ENCODE data around the gene MAT1A.
"Not testable (repeated sequence)": the region's sequence is repeated elsewhere in the genome, so short reads cannot be mapped to it uniquely, and the experiment has no call there.

Gene MAT1A

DNA sequence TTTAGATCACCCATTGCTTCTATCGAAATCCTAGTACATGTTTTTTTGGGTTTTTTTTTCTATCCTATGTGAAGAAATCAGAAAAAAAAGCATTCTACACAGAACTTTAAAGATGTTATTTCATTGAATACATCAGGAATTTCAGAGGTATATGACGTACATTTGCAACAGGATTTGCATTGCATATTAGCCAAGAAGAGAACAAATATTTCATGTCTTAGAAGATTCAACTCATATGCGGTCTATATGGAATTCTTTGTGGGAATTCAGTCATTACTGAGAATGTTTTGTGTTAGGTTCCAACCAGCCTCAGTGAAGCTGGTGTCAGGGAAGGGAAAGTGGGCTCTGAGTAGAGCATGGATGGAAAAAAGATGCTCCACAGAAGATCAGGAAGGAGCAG is 45.1 kb downstream of the MAT1A start:
- H3K36me3 ChIP-seq; H3K27ac ChIP-seq; H3K9me3 ChIP-seq (replicated peaks in 1 of 11); H3K27me3 ChIP-seq; H3K4me3 ChIP-seq; H3K4me2 ChIP-seq; H3K9ac ChIP-seq; H4K20me1 ChIP-seq; H3K4me1 ChIP-seq: not testable (repeated sequence)

DNA sequence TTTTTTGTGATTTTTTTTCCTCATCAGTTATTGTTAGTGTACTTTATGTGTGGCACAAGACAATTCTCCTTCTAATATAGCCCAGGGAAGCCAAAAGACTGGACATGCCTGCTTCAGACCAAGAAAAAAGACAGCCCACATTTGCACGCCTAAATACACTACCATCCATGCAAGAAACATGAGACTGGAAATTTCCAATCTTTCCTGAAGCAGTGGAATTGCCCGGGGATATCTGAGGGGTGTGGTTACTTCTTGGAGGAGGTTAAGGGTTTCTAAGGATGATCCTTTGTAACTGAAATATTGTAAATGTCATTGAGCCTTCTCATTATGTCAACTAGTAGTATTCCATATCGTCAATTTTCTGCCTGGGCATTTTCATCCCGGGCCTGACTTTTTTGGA is 47.1 kb downstream of the MAT1A start:
- H3K27me3 ChIP-seq; H4K20me1 ChIP-seq; H3K9ac ChIP-seq; H3K9me3 ChIP-seq (replicated peaks in 1 of 11); H3K36me3 ChIP-seq; H3K27ac ChIP-seq; H3K4me3 ChIP-seq; H3K4me2 ChIP-seq; H3K4me1 ChIP-seq: not testable (repeated sequence)

DNA sequence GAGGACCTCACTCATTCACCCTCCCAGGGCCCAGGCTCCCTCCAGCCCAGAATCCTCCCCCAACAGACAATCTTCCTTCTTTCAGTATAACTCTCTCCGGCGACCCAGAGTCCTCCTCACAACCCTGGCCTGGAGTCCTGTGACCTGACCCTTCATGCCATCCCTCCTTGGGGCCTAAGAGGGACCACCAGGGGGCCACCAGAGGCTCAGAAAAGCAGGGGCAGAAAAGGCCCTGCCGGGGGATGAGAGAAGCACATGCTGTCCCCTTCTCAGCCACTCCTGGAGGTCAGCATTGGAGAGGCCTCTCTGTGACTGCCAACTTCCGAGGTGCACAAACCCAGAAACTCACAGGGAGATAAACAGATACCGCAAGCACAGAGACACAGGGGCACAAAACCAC is 53.0 kb downstream of the MAT1A start:
- not testable (repeated sequence) for H3K36me3 ChIP-seq, H3K4me2 ChIP-seq, H3K9ac ChIP-seq, H4K20me1 ChIP-seq, H3K4me3 ChIP-seq, H3K27ac ChIP-seq, H3K27me3 ChIP-seq, H3K4me1 ChIP-seq
- H3K9me3 ChIP-seq (replicated peaks in 1 of 11), result peaks cover 4 to 14% (median 10%) of the 10 kb centered on the region in 11 experiments; a peak in 13 of 22 replicates

DNA sequence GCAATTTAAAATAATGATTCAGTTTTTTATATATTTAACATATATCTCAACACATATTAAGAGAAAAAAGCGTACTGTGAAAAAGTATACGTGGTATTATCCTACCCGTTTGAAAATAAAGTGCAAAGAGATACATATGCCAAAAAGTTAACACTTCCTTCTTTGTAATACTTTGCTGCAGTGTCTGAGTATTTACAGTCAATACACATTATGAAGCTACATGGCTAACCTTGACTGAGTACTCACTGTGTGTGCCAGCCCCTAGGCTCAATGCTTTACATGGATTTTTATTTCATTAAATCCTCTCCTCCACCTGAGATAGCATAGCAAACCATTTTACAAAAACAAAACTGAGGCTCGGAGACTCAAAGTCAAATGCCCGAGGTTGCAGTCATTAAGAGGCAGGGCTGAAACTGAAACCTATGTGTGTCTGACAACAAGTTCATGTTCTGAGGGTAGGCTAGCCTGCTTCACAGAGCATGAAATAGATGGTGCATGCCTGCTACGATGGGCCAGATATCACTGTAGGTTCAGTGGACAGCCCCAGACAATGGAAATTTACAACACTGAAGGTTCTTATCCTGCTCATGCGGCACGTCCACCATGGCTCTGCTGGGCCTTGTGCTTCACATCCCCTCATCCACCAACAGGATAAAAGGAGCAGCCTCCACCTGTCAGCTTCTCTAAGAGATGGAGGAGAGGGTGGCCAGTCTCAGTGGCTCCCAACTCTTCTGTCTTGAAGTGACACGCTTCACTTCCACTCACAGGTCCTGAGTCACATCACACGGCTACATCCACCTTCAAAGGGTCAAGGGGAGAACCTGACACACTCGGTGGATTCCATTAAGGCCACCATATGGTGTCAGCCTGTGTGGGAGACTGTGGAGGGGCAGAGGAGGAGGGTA is 54.9 kb downstream of the MAT1A start:
- not testable (repeated sequence) for H3K9ac ChIP-seq, H3K4me3 ChIP-seq, H3K27me3 ChIP-seq, H3K36me3 ChIP-seq, H4K20me1 ChIP-seq, H3K27ac ChIP-seq, H3K4me1 ChIP-seq, H3K4me2 ChIP-seq
- peaks cover 4 to 14% (median 10%) of the 10 kb centered on the region in 11 experiments; a peak in 13 of 22 replicates for H3K9me3 ChIP-seq (replicated peaks in 1 of 11)

DNA sequence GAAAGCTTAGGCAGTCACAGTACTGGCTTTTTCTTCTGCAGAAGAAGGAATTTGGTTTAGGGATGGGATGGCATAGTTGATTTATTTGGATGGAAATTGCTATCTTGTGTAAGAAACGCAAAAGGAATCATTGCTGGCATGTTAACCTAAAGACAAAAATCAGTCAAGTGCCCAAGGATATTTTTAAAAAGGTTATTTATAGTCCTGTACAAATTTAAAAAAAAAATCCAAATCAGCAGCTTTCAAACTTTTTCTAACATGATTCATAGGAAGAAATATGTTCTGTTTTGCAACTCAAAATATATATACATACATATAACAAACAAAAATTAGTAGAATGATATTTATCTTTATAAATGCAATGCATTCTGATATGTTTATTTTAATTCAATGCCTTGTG is 55.6 kb downstream of the MAT1A start:
- H3K9me3 ChIP-seq (replicated peaks in 1 of 11), result peaks cover 4 to 14% (median 10%) of the 10 kb centered on the region in 11 experiments; a peak in 13 of 22 replicates
- H3K36me3 ChIP-seq, H3K4me2 ChIP-seq, H4K20me1 ChIP-seq, H3K27me3 ChIP-seq, H3K27ac ChIP-seq, H3K4me1 ChIP-seq, H3K4me3 ChIP-seq, H3K9ac ChIP-seq: not testable (repeated sequence)

DNA sequence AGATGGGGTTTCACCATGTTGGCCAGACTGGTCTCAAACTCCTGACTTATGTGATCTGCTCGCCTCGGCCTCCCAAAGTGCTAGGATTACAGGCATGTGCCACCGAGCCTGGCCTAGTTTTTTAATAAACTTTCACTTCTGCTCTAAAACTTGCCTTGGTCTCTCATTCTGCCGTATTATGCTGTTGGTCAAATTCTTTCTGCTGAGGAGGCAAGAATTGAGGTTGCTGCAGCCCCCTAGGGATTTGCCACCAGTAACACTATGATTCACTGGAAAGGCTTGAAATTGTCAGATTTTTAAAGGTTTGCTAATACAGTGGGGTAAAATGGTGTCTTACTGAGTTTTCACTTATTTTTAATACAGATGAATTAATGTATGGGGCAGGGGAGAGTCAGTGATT is 62.7 kb downstream of the MAT1A start:
- Histone ChIP-seq H3K4me2 (peak overlapping the region in 9 of 11 experiments; percentile 14 to 65 (median 34); a peak in 12 of 22 replicates), H3K4me1 (peaks cover 0 to 19% (median 9%) of the 10 kb centered on the region in 10 experiments; a peak in 11 of 20 replicates), H3K9ac (peak overlapping the region in 1 of 11 experiments; percentile 38; a peak in 1 of 22 replicates), H3K27ac (peak overlapping the region in 4 of 11 experiments; percentile 33 to 55 (median 50); a peak in 6 of 22 replicates)
- not testable (repeated sequence) for H3K36me3 ChIP-seq; H3K27me3 ChIP-seq; H4K20me1 ChIP-seq; H3K9me3 ChIP-seq (replicated peaks in 1 of 11); H3K4me3 ChIP-seq

DNA sequence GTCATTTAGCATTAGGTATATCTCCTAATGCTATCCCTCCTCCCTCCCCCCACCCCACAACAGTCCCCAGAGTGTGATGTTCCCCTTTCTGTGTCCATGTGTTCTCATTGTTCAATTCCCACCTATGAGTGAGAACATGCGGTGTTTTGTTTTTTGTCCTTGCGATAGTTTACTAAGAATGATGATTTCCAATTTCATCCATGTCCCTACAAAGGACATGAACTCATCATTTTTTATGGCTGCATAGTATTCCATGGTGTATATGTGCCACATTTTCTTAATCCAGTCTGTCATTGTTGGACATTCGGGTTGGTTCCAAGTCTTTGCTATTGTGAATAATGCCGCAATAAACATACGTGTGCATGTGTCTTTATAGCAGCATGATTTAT is 66.4 kb downstream of the MAT1A start:
- H4K20me1 ChIP-seq; H3K36me3 ChIP-seq; H3K9me3 ChIP-seq (replicated peaks in 1 of 11); H3K4me3 ChIP-seq; H3K9ac ChIP-seq; H3K4me2 ChIP-seq; H3K27me3 ChIP-seq; H3K27ac ChIP-seq: not testable (repeated sequence)
- peaks cover 0 to 19% (median 9%) of the 10 kb centered on the region in 10 experiments; a peak in 11 of 20 replicates for H3K4me1 ChIP-seq
